Breast epithelium (tissue), 4 donors: ENCODE measurements around the gene PRDM2. TPM values are rescaled to one million over a fixed set of nuclear protein-coding genes. Genes with fewer than 3 reads are reported as not detected.
"Not testable (repeated sequence)": the region's sequence is repeated elsewhere in the genome, so short reads cannot be mapped to it uniquely, and the experiment has no call there.

Experiments
- DNase-seq, 2 donors: peaks; one replicate each; pipeline ENCODE4 v3.0.0-alpha.2; 2019; ENCODE audit warnings: low spot score in 2 of 2
- H3K27ac ChIP-seq, 2 donors: fragments of 200-600 bp; sonication (generic) in 1 of 2; one replicate each; pipeline ENCODE4 v1.5.1; 2016 to 2019; ENCODE audit warnings: mild to moderate bottlenecking in 1 of 2
- H3K27me3 ChIP-seq, 2 donors: fragments of 200-600 bp; sonication (generic) in 1 of 2; one replicate each; pipeline versions ENCODE4 v1.5.1 to v1.6.0; 2017 to 2019; ENCODE audit warnings: control low read depth in 1 of 2, mild to moderate bottlenecking in 1 of 2
- H3K36me3 ChIP-seq: fragments of 200-600 bp; one replicate; pipeline ENCODE4 v1.5.1; 2019
- H3K4me1 ChIP-seq, 2 donors: fragments of 200-600 bp; sonication (generic); one replicate each; pipeline ENCODE4 v1.5.1; 2016 to 2019; ENCODE audit warnings: control low read depth in 1 of 2
- H3K4me3 ChIP-seq, 3 donors: fragments of 200-600 bp; sonication (generic); 1 replicate in 2 of 3; 2 replicates in 1 of 3; pipeline ENCODE4 v1.5.1; 2016 to 2019; ENCODE audit warnings: mild to moderate bottlenecking in 3 of 3, moderate library complexity in 2 of 3
- H3K9me3 ChIP-seq, 2 donors: fragments of 200-600 bp; sonication (generic) in 1 of 2; one replicate each; pipeline ENCODE4 v1.5.1; 2016 to 2019; ENCODE audit warnings: control low read depth in 1 of 2
- CTCF ChIP-seq, 3 donors: fragments of 450-650 bp; IDR thresholded peaks; one replicate each; pipeline ENCODE4 v1.5.1; 2016 to 2017; ENCODE audit warnings: antibody characterized with exemption in 3 of 3, mild to moderate bottlenecking in 3 of 3, moderate library complexity in 3 of 3
- POLR2A ChIP-seq: fragments of 450-650 bp; IDR thresholded peaks from one replicate; pipeline ENCODE4 v1.6.1; 2016; ENCODE audit warnings: antibody characterized with exemption, mild to moderate bottlenecking, moderate library complexity
- POLR2AphosphoS5 ChIP-seq, 3 donors: sonication (generic); formaldehyde crosslinking; IDR thresholded peaks; one replicate each; pipeline ENCODE4 v1.6.1; 2017; ENCODE audit warnings: antibody characterized with exemption in 3 of 3
- intact Hi-C: fragments of 100-400 bp; cut with DNase I; formaldehyde crosslinking; loops from one replicate; pipeline ENCODE4 v1.15.1; 2023; ENCODE audit warnings: low total_unique reads
- total RNA-seq, 3 donors: library from RNA; depleted of rRNA; stranded (reverse); fragments of >200 nt; gene quantifications; one replicate each; pipeline ENCODE4 v1.1.0, GENCODE V29; 2016

The PRDM2 gene
- total RNA-seq, 3 donors from 2014 or later = 45.6 to 57.1 (median 47.2) TPM

GRCh38 chr1:13682444-13682843, 17.5 kb upstream of the PRDM2 start:
- Histone ChIP-seq H3K4me3 (no peak overlapping the region), H3K4me1 (no peaks in the 10 kb centered on the region), H3K9me3 (no peaks in the 10 kb centered on the region), H3K36me3 (no peaks in the 10 kb centered on the region), H3K27me3 (no peaks in the 10 kb centered on the region), H3K27ac (no peak overlapping the region)
- intact Hi-C loops = no loop called here
- no peak for DNase-seq
- TF ChIP-seq POLR2A (no peak), CTCF (IDR thresholded peaks at IDR 0.05) (no peak), POLR2AphosphoS5 (IDR thresholded peaks at IDR 0.05) (no peak)

- no peak for DNase-seq
- no peaks in the 10 kb centered on the region for H3K4me1 ChIP-seq
- H3K36me3 ChIP-seq = no peaks in the 10 kb centered on the region
- TF ChIP-seq CTCF (IDR thresholded peaks at IDR 0.05) = no peak
- TF ChIP-seq POLR2AphosphoS5 (IDR thresholded peaks at IDR 0.05) = no peak
- no peak for TF ChIP-seq POLR2A
- no peaks in the 10 kb centered on the region for H3K27me3 ChIP-seq
- H3K9me3 ChIP-seq = no peaks in the 10 kb centered on the region
- no peak overlapping the region for H3K27ac ChIP-seq
- H3K4me3 ChIP-seq = no peak overlapping the region
- intact Hi-C loops = no loop called here
These were observed 16.8 kb upstream of the PRDM2 start for GRCh38 chr1:13683206-13683605.

GRCh38 chr1:13687151-13687715, 12.8 kb upstream of the PRDM2 start:
- H3K4me3 ChIP-seq = no peak overlapping the region
- DNase-seq = no peak
- no peaks in the 10 kb centered on the region for H3K4me1 ChIP-seq
- no peaks in the 10 kb centered on the region for H3K9me3 ChIP-seq
- TF ChIP-seq POLR2AphosphoS5 (IDR thresholded peaks at IDR 0.05) (no peak), CTCF (IDR thresholded peaks at IDR 0.05) (no peak), POLR2A (no peak)
- no peaks in the 10 kb centered on the region for H3K36me3 ChIP-seq
- no peak overlapping the region for H3K27ac ChIP-seq
- intact Hi-C loops = no loop called here
- H3K27me3 ChIP-seq = no peaks in the 10 kb centered on the region

GRCh38 chr1:13693094-13693493, 6.9 kb upstream of the PRDM2 start:
- H3K4me3 ChIP-seq, H3K27ac ChIP-seq, DNase-seq, H3K27me3 ChIP-seq, H3K9me3 ChIP-seq, H3K4me1 ChIP-seq, intact Hi-C loops, H3K36me3 ChIP-seq: not testable (repeated sequence)

- Histone ChIP-seq H3K27ac (no peak overlapping the region), H3K27me3 (no peaks in the 10 kb centered on the region), H3K36me3 (no peaks in the 10 kb centered on the region), H3K9me3 (no peaks in the 10 kb centered on the region), H3K4me3 (no peak overlapping the region), H3K4me1 (peaks cover 0 to 3% of the 10 kb centered on the region in 2 donors)
- DNase-seq = no peak
- TF ChIP-seq CTCF (IDR thresholded peaks at IDR 0.05) = no peak
- no peak for TF ChIP-seq POLR2AphosphoS5 (IDR thresholded peaks at IDR 0.05)
- no peak for TF ChIP-seq POLR2A
- intact Hi-C loops = no loop called here
These were observed 4.9 kb upstream of the PRDM2 start for GRCh38 chr1:13694886-13695684.
